ENCODE results near the gene ABCA2.

ABCA2 gene

GRCh38 chr9:137011156-137011555 lies 16.9 kb downstream of the ABCA2 start:
- no peaks in the 10 kb centered on the region; the same call in 1 of the 2 replicates for H3K36me3 ChIP-seq (ENCODE audit: insufficient read depth, low read length)
- no peak overlapping the region for H2AFZ ChIP-seq (ENCODE audit: low read length)
- H3K9me2 ChIP-seq (replicated peaks; ENCODE audit: low read depth, low read length): no peaks in the 10 kb centered on the region
- H3K4me3 ChIP-seq (ENCODE audit: low read length, poor library complexity, severe bottlenecking): no peak overlapping the region
- TF ChIP-seq EZH2phosphoT487 (IDR thresholded peaks at IDR 0.05; ENCODE audit: borderline replicate concordance): no peak
- TF ChIP-seq CTCF (conservative IDR thresholded peaks at IDR 0.05; ENCODE audit: low read length): no peak
- no peaks in the 10 kb centered on the region for H3K4me1 ChIP-seq (ENCODE audit: insufficient read depth, low read length, poor library complexity, severe bottlenecking)
- no peaks in the 10 kb centered on the region for H3K27me3 ChIP-seq (ENCODE audit: insufficient read depth, low read length, poor library complexity, severe bottlenecking)
- no peak overlapping the region for H3K4me2 ChIP-seq (ENCODE audit: low read depth, low read length, poor library complexity, severe bottlenecking)
- no peaks in the 10 kb centered on the region for H4K20me1 ChIP-seq (ENCODE audit: insufficient read depth, low read length, poor library complexity, severe bottlenecking)
- no peaks in the 10 kb centered on the region for H3K79me2 ChIP-seq (ENCODE audit: insufficient read depth, low read length)
- no peak overlapping the region for H3K9ac ChIP-seq (ENCODE audit: low read depth, low read length, poor library complexity, severe bottlenecking)
- no peaks in the 10 kb centered on the region for H3F3A ChIP-seq (ENCODE audit: low read depth)
- H3K9me3 ChIP-seq (ENCODE audit: insufficient read depth, low read depth, low read length): no peaks in the 10 kb centered on the region

- Histone ChIP-seq H3K9me3 (ENCODE audit: insufficient read depth, low read depth, low read length) (no peaks in the 10 kb centered on the region), H3K79me2 (ENCODE audit: insufficient read depth, low read length) (no peaks in the 10 kb centered on the region), H3K27me3 (ENCODE audit: insufficient read depth, low read length, poor library complexity, severe bottlenecking) (no peaks in the 10 kb centered on the region), H4K20me1 (ENCODE audit: insufficient read depth, low read length, poor library complexity, severe bottlenecking) (no peaks in the 10 kb centered on the region), H3K36me3 (ENCODE audit: insufficient read depth, low read length) (no peaks in the 10 kb centered on the region), H3F3A (ENCODE audit: low read depth) (no peaks in the 10 kb centered on the region), H2AFZ (ENCODE audit: low read length) (no peak overlapping the region), H3K4me3 (ENCODE audit: low read length, poor library complexity, severe bottlenecking) (no peak overlapping the region), H3K4me1 (ENCODE audit: insufficient read depth, low read length, poor library complexity, severe bottlenecking) (no peaks in the 10 kb centered on the region), H3K9me2 (replicated peaks; ENCODE audit: low read depth, low read length) (no peaks in the 10 kb centered on the region), H3K4me2 (ENCODE audit: low read depth, low read length, poor library complexity, severe bottlenecking) (no peak overlapping the region), H3K9ac (ENCODE audit: low read depth, low read length, poor library complexity, severe bottlenecking) (no peak overlapping the region)
- TF ChIP-seq CTCF (conservative IDR thresholded peaks at IDR 0.05; ENCODE audit: low read length) (no peak), EZH2phosphoT487 (IDR thresholded peaks at IDR 0.05; ENCODE audit: borderline replicate concordance) (no peak)
Observed at GRCh38 chr9:137009938-137010732, 17.9 kb downstream of the ABCA2 start.

- H3K4me3 ChIP-seq (ENCODE audit: low read length, poor library complexity, severe bottlenecking): no peak overlapping the region
- H3K4me1 ChIP-seq (ENCODE audit: insufficient read depth, low read length, poor library complexity, severe bottlenecking): no peaks in the 10 kb centered on the region
- H3K4me2 ChIP-seq (ENCODE audit: low read depth, low read length, poor library complexity, severe bottlenecking): no peak overlapping the region
- H3F3A ChIP-seq (ENCODE audit: low read depth): no peaks in the 10 kb centered on the region
- no peak overlapping the region for H3K9ac ChIP-seq (ENCODE audit: low read depth, low read length, poor library complexity, severe bottlenecking)
- H3K79me2 ChIP-seq (ENCODE audit: insufficient read depth, low read length): no peaks in the 10 kb centered on the region
- H3K9me2 ChIP-seq (replicated peaks; ENCODE audit: low read depth, low read length): no peaks in the 10 kb centered on the region
- H3K9me3 ChIP-seq (ENCODE audit: insufficient read depth, low read depth, low read length): no peaks in the 10 kb centered on the region
- H2AFZ ChIP-seq (ENCODE audit: low read length): no peak overlapping the region
- no peak for TF ChIP-seq CTCF (conservative IDR thresholded peaks at IDR 0.05; ENCODE audit: low read length)
- TF ChIP-seq EZH2phosphoT487 (IDR thresholded peaks at IDR 0.05; ENCODE audit: borderline replicate concordance): no peak
- no peaks in the 10 kb centered on the region for H3K36me3 ChIP-seq (ENCODE audit: insufficient read depth, low read length)
- H3K27me3 ChIP-seq (ENCODE audit: insufficient read depth, low read length, poor library complexity, severe bottlenecking): no peaks in the 10 kb centered on the region
- no peaks in the 10 kb centered on the region for H4K20me1 ChIP-seq (ENCODE audit: insufficient read depth, low read length, poor library complexity, severe bottlenecking)
Observed at GRCh38 chr9:137009217-137009616, 18.8 kb downstream of the ABCA2 start.
